HG03558 (cell line): Measurements from ENCODE around the gene OR10G8.

Source experiments
- ATAC-seq: cut with Tn5 transposase; IDR thresholded peaks from one replicate; pipeline ENCODE4 v1.9.1; 2021; ENCODE audit warnings: moderate number of reproducible peaks; ENCODE audit not compliant: unreplicated experiment; ENCODE audit errors: extremely low read depth

Gene OR10G8

GRCh38 chr11:124075841-124076651 is 49.4 kb downstream of the OR10G8 start:
- no peak for ATAC-seq

GRCh38 chr11:124077266-124077665 is 50.7 kb downstream of the OR10G8 start:
- ATAC-seq, result no peak

DNA sequence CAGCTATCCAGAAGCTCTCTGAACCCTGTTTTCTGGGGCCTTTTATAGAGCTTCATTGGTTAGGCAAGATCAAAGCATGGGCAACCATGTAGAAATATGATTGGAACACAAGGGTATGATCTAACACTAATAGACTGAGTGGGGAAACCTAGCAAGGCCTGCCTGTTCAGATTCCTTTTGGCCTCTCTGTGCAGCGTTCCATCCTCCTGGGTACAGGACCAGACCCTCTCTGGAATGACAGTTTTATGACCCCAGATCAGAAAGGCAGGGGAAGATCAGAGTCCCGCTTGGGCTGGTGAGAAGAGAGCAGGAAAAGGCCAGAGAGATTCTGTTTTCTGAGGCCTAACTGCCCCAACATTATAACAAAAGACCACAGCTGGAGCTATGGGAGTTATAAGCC is 52.0 kb downstream of the OR10G8 start:
- no peak for ATAC-seq

DNA sequence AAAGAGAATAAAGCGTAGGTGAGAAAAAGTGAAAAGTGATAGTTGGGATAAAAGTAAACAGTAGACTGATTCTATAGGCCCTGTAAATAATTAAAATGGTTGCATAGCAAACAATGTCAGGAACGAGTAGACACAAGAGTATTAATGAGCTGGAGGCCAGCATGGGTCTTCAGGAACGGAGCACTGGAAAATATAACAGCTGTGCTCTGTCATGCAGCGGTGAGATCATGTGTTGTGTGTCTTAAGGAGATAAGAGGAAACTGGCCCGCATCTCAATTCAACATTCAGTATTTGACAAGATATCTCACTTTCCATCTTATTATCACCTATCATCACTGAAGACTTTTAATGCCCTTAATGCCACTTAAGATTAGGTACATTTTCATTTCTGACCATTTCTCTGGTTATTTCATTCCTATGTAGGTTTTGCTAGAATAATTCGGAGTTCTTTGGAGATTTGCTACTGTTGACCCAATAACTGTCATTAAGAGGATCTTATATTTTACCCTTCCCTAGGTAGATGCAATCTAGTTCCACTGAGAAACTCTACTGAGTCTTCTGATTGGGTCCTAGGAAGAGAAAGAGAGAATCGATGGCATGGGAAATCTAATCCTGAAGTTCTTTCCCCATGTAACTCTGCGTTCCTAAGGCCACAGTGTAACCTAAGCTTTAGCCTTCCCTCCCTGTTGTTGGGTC is 53.2 kb downstream of the OR10G8 start:
- no peak for ATAC-seq
